ENCODE data around the gene BAG2. TPM values are rescaled to one million over a fixed set of nuclear protein-coding genes. Genes with fewer than 3 reads are reported as not detected.

Gene BAG2
- total RNA-seq, 2 donors from 2014 or later, result 7.1 to 7.9 TPM

Other genes with a start within 250 kb of the BAG2 start
- gene BEND6, start 217.2 kb upstream of the BAG2 start, total RNA-seq, result not detected
- gene KIAA1586, start 125.6 kb upstream of the BAG2 start, total RNA-seq, result 10 to 100 TPM in 1 of 2 donors, 1 to 10 TPM in 1; 8.5 to 21.3 TPM
- gene ZNF451, start 82.1 kb upstream of the BAG2 start, total RNA-seq, result 10 to 100 TPM; 50.8 to 64.7 TPM
- 1 to 10 TPM; 2.0 to 2.2 TPM for gene RAB23, start 50.0 kb downstream of the BAG2 start, total RNA-seq
- gene PRIM2, start 145.3 kb downstream of the BAG2 start, total RNA-seq, result 10 to 100 TPM; 45.5 to 67.6 TPM

Measured in activated naive CD4-positive, alpha-beta T cell treated with anti-CD3 and anti-CD28 coated beads, Interleukin-2, amount 50 U/mL, for 72 hours (primary cell).